ENCODE measurements around the gene ADGRD1. TPM values are rescaled to one million over a fixed set of nuclear protein-coding genes. Genes with fewer than 3 reads are reported as not detected.

Gene ADGRD1
- total and polyA plus RNA-seq, 8 donors = 1.4 to 7.3 (median 5.2) TPM

DNA sequence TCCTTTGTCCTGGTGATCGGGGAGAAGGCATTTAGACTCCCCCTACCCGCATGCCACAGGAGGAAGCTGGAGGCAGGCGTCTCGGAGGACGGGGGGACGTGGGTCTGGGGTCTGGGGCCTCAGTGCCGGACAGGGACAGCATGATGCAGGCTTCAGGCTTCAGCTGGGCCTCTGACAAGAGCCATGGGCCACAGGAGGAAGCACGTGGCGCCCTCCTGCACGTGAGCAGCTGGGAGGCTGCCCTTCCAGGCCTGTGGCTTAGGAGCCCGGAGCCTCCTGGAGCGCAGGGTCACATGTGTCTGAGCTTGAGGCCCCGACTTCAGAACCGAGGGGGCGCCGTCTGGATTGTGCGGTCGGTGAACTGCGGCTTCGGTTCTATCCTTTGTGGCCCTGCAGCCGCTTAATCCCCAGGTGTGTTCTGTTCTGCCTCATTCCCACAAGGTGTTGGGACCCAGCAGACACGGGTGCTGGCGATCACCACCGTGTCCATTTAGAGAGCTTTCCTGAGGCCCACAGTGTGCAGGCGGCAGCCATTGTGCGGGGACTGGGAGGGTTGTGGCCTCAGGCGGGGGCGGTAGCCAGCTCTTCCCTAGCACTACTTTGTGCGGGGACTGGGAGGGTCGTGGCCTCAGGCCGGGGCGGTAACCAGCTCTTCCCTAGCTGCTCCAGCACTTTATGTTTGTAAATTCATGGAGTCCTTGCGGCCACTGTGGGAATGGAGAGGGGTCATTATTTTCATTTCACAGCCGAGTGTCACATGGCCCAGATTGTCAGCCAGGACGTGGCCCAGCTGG lies 150.2 kb downstream of the ADGRD1 start:
- ATAC-seq = no peak

DNA sequence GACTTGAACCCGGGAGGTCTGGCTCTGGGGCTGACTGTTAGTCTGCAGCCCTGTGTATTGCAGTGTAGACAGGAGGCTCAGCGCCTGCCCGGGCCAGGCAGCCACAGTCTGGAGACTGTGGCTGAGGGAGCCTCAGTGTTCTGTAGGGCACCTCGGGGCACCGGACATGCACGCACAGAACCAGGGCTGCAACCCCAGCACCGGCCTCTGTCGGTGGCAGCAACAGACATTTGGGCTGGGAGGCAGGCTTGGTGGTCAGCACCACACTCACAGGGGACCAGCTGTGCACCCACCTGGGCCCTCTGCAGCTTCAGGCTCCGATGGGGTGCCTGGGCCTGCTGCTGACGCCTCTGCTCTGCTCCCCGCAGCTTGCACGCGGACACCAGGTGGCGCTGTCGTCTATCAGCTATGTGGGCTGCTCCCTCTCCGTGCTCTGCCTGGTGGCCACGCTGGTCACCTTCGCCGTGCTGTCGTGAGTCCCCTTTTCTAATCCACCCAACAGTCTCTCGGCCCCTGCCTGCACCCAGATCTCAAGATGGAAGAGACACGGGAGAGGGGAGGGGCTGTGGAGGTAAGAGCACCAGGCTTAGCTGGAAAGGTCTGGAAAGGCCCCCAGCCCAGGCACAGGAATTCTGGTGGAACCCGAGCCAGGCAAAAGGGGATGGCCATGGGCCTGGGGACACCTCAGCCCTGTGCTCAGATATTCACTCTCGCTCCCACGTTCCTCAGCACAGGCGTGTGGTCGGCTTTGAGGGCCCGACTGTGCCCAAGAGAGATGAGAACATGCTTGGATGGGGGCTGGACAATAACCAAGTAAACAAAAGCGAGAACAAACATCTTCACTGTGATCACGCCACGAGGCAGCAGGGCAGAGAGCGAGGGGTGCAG lies 151.0 kb downstream of the ADGRD1 start:
- 37 to 39% methylated on average over 32 of the region's 32 CpGs for WGBS, 2 donors
- no peaks in the 10 kb centered on the region for H3K9me3 ChIP-seq
- H3K4me3 ChIP-seq = no peak overlapping the region
- H3K36me3 ChIP-seq = no peaks in the 10 kb centered on the region
- H3K27me3 ChIP-seq = no peaks in the 10 kb centered on the region
- TF ChIP-seq, protein P1, sequence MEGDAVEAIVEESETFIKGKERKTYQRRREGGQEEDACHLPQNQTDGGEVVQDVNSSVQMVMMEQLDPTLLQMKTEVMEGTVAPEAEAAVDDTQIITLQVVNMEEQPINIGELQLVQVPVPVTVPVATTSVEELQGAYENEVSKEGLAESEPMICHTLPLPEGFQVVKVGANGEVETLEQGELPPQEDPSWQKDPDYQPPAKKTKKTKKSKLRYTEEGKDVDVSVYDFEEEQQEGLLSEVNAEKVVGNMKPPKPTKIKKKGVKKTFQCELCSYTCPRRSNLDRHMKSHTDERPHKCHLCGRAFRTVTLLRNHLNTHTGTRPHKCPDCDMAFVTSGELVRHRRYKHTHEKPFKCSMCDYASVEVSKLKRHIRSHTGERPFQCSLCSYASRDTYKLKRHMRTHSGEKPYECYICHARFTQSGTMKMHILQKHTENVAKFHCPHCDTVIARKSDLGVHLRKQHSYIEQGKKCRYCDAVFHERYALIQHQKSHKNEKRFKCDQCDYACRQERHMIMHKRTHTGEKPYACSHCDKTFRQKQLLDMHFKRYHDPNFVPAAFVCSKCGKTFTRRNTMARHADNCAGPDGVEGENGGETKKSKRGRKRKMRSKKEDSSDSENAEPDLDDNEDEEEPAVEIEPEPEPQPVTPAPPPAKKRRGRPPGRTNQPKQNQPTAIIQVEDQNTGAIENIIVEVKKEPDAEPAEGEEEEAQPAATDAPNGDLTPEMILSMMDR (IDR thresholded peaks at IDR 0.05) = peak; percentile 70 to 90 (median 89)
- intact Hi-C loops (cut with DNase I) = loop anchor here in 2 of 3 donors (10.0 kb wide), 2 partner anchors 350 to 900 kb away; no protein-coding TSS in a partner anchor
- peak; percentile 91 to 97 (median 96) for ATAC-seq
- FAIRE-seq = no peak
- peak; percentile 63 to 98 (median 86) for DNase-seq
- no peaks in the 10 kb centered on the region for H3K4me1 ChIP-seq
- H3K27ac ChIP-seq = no peak overlapping the region

More for the DNA sequence above, 150.2 kb downstream of the ADGRD1 start:
- DNase-seq = peak in 1 of 6 donors; percentile 52
- intact Hi-C loops (cut with DNase I) = loop anchor here in 2 of 3 donors (10.0 kb wide), 2 partner anchors 351 to 901 kb away; no protein-coding TSS in a partner anchor
- no peak overlapping the region for H3K27ac ChIP-seq
- H3K27me3 ChIP-seq = no peaks in the 10 kb centered on the region
- no peak overlapping the region for H3K4me3 ChIP-seq
- TF ChIP-seq, protein P1 (IDR thresholded peaks at IDR 0.05) = no peak
- no peak for FAIRE-seq
- WGBS, 2 donors = 85% methylated on average over 35 of the region's 35 CpGs
- no peaks in the 10 kb centered on the region for H3K9me3 ChIP-seq
- H3K4me1 ChIP-seq = no peaks in the 10 kb centered on the region
- H3K36me3 ChIP-seq = no peaks in the 10 kb centered on the region

DNA sequence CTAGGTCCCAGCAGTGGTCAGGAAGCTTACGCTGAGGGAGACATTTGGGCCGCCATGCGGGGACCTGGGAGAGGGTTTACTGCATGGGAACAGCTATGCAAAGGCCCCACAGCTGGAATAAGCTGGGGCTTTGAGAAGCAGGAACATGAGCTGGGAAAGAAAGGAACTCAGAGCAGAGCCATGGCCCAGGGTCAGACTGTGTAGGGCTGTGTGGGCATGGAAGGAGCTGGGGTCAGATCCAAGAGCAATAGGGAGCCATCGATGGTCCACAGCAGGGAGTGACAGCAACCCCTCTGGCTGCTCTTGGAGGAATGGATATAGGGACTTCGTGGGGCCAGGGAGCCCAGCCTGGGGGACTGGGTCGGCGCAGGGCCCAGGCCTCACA lies 151.6 kb downstream of the ADGRD1 start:
- WGBS, 2 donors = 93 to 95% methylated on average over 7 of the region's 7 CpGs
- TF ChIP-seq, protein P1 (IDR thresholded peaks at IDR 0.05) = no peak
- Histone ChIP-seq H3K4me3 (no peak overlapping the region), H3K4me1 (no peaks in the 10 kb centered on the region), H3K27ac (no peak overlapping the region), H3K36me3 (no peaks in the 10 kb centered on the region), H3K27me3 (no peaks in the 10 kb centered on the region), H3K9me3 (no peaks in the 10 kb centered on the region)
- FAIRE-seq (no peak), DNase-seq (peak in 1 of 6 donors; percentile 43), ATAC-seq (no peak)
- intact Hi-C loops (cut with DNase I) = loop anchor here in 2 of 3 donors (10.0 kb wide), 2 partner anchors 349 to 899 kb away; no protein-coding TSS in a partner anchor

DNA sequence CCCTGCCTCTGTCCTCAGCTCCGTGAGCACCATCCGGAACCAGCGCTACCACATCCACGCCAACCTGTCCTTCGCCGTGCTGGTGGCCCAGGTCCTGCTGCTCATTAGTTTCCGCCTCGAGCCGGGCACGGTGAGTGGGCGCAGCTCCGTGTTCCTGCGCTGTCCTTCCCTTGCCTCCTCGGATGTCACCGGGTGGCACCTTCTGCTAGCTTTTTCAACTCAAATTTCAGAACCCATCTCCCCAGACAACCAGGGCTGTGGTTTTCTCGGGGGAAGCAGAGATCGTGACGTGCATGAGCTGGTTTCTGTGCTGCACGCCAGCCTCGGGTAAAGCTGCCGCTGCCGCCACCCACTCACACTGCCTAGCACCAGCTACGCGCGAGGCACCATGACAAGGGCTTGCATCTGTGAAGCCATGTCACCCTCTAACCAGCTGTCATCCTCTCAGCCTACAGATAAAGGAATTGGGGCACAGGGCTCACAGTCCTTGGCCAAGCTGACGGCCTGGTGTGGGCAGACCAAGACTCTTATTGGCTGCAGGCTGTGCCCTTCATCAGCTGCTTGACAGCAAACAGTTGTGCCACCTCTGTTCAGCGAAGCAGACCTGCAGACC lies 152.1 kb downstream of the ADGRD1 start:
- Histone ChIP-seq H3K9me3 (no peaks in the 10 kb centered on the region), H3K36me3 (no peaks in the 10 kb centered on the region), H3K4me1 (no peaks in the 10 kb centered on the region), H3K27ac (no peak overlapping the region), H3K27me3 (no peaks in the 10 kb centered on the region), H3K4me3 (no peak overlapping the region)
- intact Hi-C loops (cut with DNase I) = loop anchor here in 2 of 3 donors (10.0 kb wide), 2 partner anchors 349 to 899 kb away; no protein-coding TSS in a partner anchor
- 88 to 90% methylated on average over 27 of the region's 27 CpGs for WGBS, 2 donors
- DNase-seq (peak in 1 of 6 donors; percentile 28), FAIRE-seq (no peak), ATAC-seq (no peak)
- TF ChIP-seq, protein P1 (IDR thresholded peaks at IDR 0.05) = no peak

Measured in pancreas (tissue), 10 donors.